Breast epithelium (tissue), 4 donors: Measurements from ENCODE around the gene FOXN3. TPM values are rescaled to one million over a fixed set of nuclear protein-coding genes. Genes with fewer than 3 reads are reported as not detected.

Experiments
- DNase-seq, 2 donors: peaks; one replicate each; pipeline ENCODE4 v3.0.0-alpha.2; 2019; ENCODE audit warnings: low spot score in 2 of 2
- H3K27ac ChIP-seq, 2 donors: fragments of 200-600 bp; sonication (generic) in 1 of 2; one replicate each; pipeline ENCODE4 v1.5.1; 2016 to 2019; ENCODE audit warnings: mild to moderate bottlenecking in 1 of 2
- H3K27me3 ChIP-seq, 2 donors: fragments of 200-600 bp; sonication (generic) in 1 of 2; one replicate each; pipeline versions ENCODE4 v1.5.1 to v1.6.0; 2017 to 2019; ENCODE audit warnings: control low read depth in 1 of 2, mild to moderate bottlenecking in 1 of 2
- H3K36me3 ChIP-seq: fragments of 200-600 bp; one replicate; pipeline ENCODE4 v1.5.1; 2019
- H3K4me1 ChIP-seq, 2 donors: fragments of 200-600 bp; sonication (generic); one replicate each; pipeline ENCODE4 v1.5.1; 2016 to 2019; ENCODE audit warnings: control low read depth in 1 of 2
- H3K4me3 ChIP-seq, 3 donors: fragments of 200-600 bp; sonication (generic); 1 replicate in 2 of 3; 2 replicates in 1 of 3; pipeline ENCODE4 v1.5.1; 2016 to 2019; ENCODE audit warnings: mild to moderate bottlenecking in 3 of 3, moderate library complexity in 2 of 3
- H3K9me3 ChIP-seq, 2 donors: fragments of 200-600 bp; sonication (generic) in 1 of 2; one replicate each; pipeline ENCODE4 v1.5.1; 2016 to 2019; ENCODE audit warnings: control low read depth in 1 of 2
- CTCF ChIP-seq, 3 donors: fragments of 450-650 bp; IDR thresholded peaks; one replicate each; pipeline ENCODE4 v1.5.1; 2016 to 2017; ENCODE audit warnings: antibody characterized with exemption in 3 of 3, mild to moderate bottlenecking in 3 of 3, moderate library complexity in 3 of 3
- POLR2A ChIP-seq: fragments of 450-650 bp; IDR thresholded peaks from one replicate; pipeline ENCODE4 v1.6.1; 2016; ENCODE audit warnings: antibody characterized with exemption, mild to moderate bottlenecking, moderate library complexity
- POLR2AphosphoS5 ChIP-seq, 3 donors: sonication (generic); formaldehyde crosslinking; IDR thresholded peaks; one replicate each; pipeline ENCODE4 v1.6.1; 2017; ENCODE audit warnings: antibody characterized with exemption in 3 of 3
- intact Hi-C: fragments of 100-400 bp; cut with DNase I; formaldehyde crosslinking; loops from one replicate; pipeline ENCODE4 v1.15.1; 2023; ENCODE audit warnings: low total_unique reads
- total RNA-seq, 3 donors: library from RNA; depleted of rRNA; stranded (reverse); fragments of >200 nt; gene quantifications; one replicate each; pipeline ENCODE4 v1.1.0, GENCODE V29; 2016

The FOXN3 gene
- total RNA-seq, 3 donors from 2014 or later: 70.7 to 180 (median 80.3) TPM

- Histone ChIP-seq H3K9me3 (no peaks in the 10 kb centered on the region), H3K4me1 (no peaks in the 10 kb centered on the region), H3K27ac (no peak overlapping the region), H3K36me3 (no peaks in the 10 kb centered on the region), H3K27me3 (no peaks in the 10 kb centered on the region), H3K4me3 (no peak overlapping the region)
- no peak for DNase-seq
- TF ChIP-seq POLR2AphosphoS5 (IDR thresholded peaks at IDR 0.05): no peak
- no peak for TF ChIP-seq POLR2A
- no peak for TF ChIP-seq CTCF (IDR thresholded peaks at IDR 0.05)
- intact Hi-C loops: loop anchor here (2.0 kb wide), 1 partner anchor 69 kb away; no protein-coding TSS in a partner anchor
Observed at GRCh38 chr14:89391556-89391955, 25.5 kb downstream of the FOXN3 start.

GRCh38 chr14:89391123-89391522 lies 25.9 kb downstream of the FOXN3 start:
- Histone ChIP-seq H3K27me3 (no peaks in the 10 kb centered on the region), H3K4me3 (no peak overlapping the region), H3K36me3 (no peaks in the 10 kb centered on the region), H3K4me1 (no peaks in the 10 kb centered on the region), H3K27ac (no peak overlapping the region), H3K9me3 (no peaks in the 10 kb centered on the region)
- intact Hi-C loops: loop anchor here (2.0 kb wide), 1 partner anchor 68 kb away; no protein-coding TSS in a partner anchor
- no peak for TF ChIP-seq POLR2AphosphoS5 (IDR thresholded peaks at IDR 0.05)
- TF ChIP-seq POLR2A: no peak
- TF ChIP-seq CTCF (IDR thresholded peaks at IDR 0.05): no peak
- DNase-seq: no peak

GRCh38 chr14:89388853-89389252 lies 28.2 kb downstream of the FOXN3 start:
- Histone ChIP-seq H3K27ac (no peak overlapping the region), H3K4me1 (no peaks in the 10 kb centered on the region), H3K27me3 (no peaks in the 10 kb centered on the region), H3K4me3 (no peak overlapping the region), H3K9me3 (no peaks in the 10 kb centered on the region), H3K36me3 (no peaks in the 10 kb centered on the region)
- intact Hi-C loops: no loop called here
- DNase-seq: no peak
- TF ChIP-seq POLR2AphosphoS5 (IDR thresholded peaks at IDR 0.05): no peak
- no peak for TF ChIP-seq POLR2A
- no peak for TF ChIP-seq CTCF (IDR thresholded peaks at IDR 0.05)

GRCh38 chr14:89387922-89388685 lies 28.9 kb downstream of the FOXN3 start:
- no peaks in the 10 kb centered on the region for H3K4me1 ChIP-seq
- no peak for DNase-seq
- no peaks in the 10 kb centered on the region for H3K27me3 ChIP-seq
- H3K36me3 ChIP-seq: no peaks in the 10 kb centered on the region
- intact Hi-C loops: no loop called here
- no peak overlapping the region for H3K27ac ChIP-seq
- no peak overlapping the region for H3K4me3 ChIP-seq
- H3K9me3 ChIP-seq: no peaks in the 10 kb centered on the region
- TF ChIP-seq POLR2A (no peak), POLR2AphosphoS5 (IDR thresholded peaks at IDR 0.05) (no peak), CTCF (IDR thresholded peaks at IDR 0.05) (no peak)

GRCh38 chr14:89386212-89386886 lies 30.7 kb downstream of the FOXN3 start:
- no peak overlapping the region for H3K4me3 ChIP-seq
- TF ChIP-seq POLR2AphosphoS5 (IDR thresholded peaks at IDR 0.05): no peak
- TF ChIP-seq CTCF (IDR thresholded peaks at IDR 0.05): no peak
- TF ChIP-seq POLR2A: no peak
- H3K4me1 ChIP-seq: no peaks in the 10 kb centered on the region
- H3K36me3 ChIP-seq: no peaks in the 10 kb centered on the region
- no peaks in the 10 kb centered on the region for H3K9me3 ChIP-seq
- DNase-seq: no peak
- no peaks in the 10 kb centered on the region for H3K27me3 ChIP-seq
- intact Hi-C loops: no loop called here
- no peak overlapping the region for H3K27ac ChIP-seq
